ENCODE data around the gene HES1. TPM values are rescaled to one million over a fixed set of nuclear protein-coding genes. Genes with fewer than 3 reads are reported as not detected.
"Not testable (repeated sequence)": the region's sequence is repeated elsewhere in the genome, so short reads cannot be mapped to it uniquely, and the experiment has no call there.

HES1 gene
- total RNA-seq, 4 donors from 2014 or later = 14.7 to 52.7 (median 27.7) TPM

GRCh38 chr3:194123726-194124125, 12.2 kb upstream of the HES1 start:
- Histone ChIP-seq H3K4me1 (no peaks in the 10 kb centered on the region), H3K4me3 (no peak overlapping the region), H3K27me3 (no peaks in the 10 kb centered on the region), H3K9me3 (no peaks in the 10 kb centered on the region), H3K36me3 (no peaks in the 10 kb centered on the region), H3K27ac (no peak overlapping the region)
- no peak for DNase-seq (ENCODE audit: low spot score in 2 of 2)
- TF ChIP-seq EP300 (IDR thresholded peaks at IDR 0.05) (no peak), POLR2A (IDR thresholded peaks at IDR 0.05) (no peak)
- TF ChIP-seq, protein P1, sequence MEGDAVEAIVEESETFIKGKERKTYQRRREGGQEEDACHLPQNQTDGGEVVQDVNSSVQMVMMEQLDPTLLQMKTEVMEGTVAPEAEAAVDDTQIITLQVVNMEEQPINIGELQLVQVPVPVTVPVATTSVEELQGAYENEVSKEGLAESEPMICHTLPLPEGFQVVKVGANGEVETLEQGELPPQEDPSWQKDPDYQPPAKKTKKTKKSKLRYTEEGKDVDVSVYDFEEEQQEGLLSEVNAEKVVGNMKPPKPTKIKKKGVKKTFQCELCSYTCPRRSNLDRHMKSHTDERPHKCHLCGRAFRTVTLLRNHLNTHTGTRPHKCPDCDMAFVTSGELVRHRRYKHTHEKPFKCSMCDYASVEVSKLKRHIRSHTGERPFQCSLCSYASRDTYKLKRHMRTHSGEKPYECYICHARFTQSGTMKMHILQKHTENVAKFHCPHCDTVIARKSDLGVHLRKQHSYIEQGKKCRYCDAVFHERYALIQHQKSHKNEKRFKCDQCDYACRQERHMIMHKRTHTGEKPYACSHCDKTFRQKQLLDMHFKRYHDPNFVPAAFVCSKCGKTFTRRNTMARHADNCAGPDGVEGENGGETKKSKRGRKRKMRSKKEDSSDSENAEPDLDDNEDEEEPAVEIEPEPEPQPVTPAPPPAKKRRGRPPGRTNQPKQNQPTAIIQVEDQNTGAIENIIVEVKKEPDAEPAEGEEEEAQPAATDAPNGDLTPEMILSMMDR (IDR thresholded peaks at IDR 0.05) = no peak
- WGBS, 2 donors = 90 to 91% methylated on average over 6 of the region's 6 CpGs

DNA sequence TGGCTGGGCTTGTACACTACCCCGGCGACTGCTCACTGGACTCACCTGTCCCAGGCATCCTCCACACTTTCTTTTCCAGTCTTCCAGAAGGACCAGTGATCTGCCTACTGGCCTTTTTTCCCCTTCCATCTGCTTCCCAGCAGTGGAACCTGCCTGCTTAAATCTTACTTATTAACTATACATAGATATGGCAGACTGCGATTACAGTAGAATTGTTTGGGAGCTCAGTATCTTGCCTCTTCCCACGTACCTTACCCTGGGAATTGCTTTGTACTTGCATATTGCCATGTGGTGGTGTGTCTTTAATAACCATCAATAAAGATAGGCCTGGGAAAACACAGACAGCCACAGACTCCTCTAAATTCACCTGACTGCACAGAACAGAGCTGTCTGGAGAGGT, 11.8 kb upstream of the HES1 start:
- H3K27me3 ChIP-seq = no peaks in the 10 kb centered on the region
- TF ChIP-seq EP300 (IDR thresholded peaks at IDR 0.05) (no peak), POLR2A (IDR thresholded peaks at IDR 0.05) (no peak)
- TF ChIP-seq, protein P1 (IDR thresholded peaks at IDR 0.05) = no peak
- no peaks in the 10 kb centered on the region for H3K36me3 ChIP-seq
- H3K4me3 ChIP-seq = no peak overlapping the region
- peaks cover 0 to 2% (median 0%) of the 10 kb centered on the region in 4 donors for H3K4me1 ChIP-seq
- DNase-seq (ENCODE audit: low spot score in 2 of 2) = no peak
- no peak overlapping the region for H3K27ac ChIP-seq
- WGBS, 2 donors = 94 to 97% methylated on average over 4 of the region's 4 CpGs
- H3K9me3 ChIP-seq = no peaks in the 10 kb centered on the region

DNA sequence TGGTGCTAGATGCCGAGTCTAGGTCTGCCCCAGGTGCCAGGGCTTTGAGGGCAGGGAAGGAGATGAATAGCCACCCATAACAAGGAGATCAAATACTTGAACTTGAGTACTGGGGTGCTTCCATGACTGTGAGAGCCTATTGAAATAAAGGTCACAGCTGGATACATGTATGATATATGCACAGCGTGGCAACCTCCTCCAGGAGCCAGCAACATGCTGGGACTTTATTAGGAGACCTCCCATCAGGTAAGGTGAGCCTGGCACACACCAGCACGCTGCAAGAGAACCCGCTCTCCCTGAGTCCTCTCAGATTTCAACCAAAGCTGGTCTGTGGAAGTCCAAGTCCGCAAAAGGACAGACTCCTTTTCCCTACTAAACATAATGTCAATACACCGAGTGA, 10.5 kb upstream of the HES1 start:
- Histone ChIP-seq H3K36me3 (no peaks in the 10 kb centered on the region), H3K27me3 (no peaks in the 10 kb centered on the region), H3K9me3 (no peaks in the 10 kb centered on the region), H3K27ac (no peak overlapping the region), H3K4me1 (peaks cover 0 to 15% (median 8%) of the 10 kb centered on the region in 4 donors), H3K4me3 (no peak overlapping the region)
- 82 to 91% methylated on average over 6 of the region's 6 CpGs for WGBS, 2 donors
- DNase-seq (ENCODE audit: low spot score in 2 of 2) = no peak
- TF ChIP-seq EP300 (IDR thresholded peaks at IDR 0.05) (no peak), POLR2A (IDR thresholded peaks at IDR 0.05) (no peak)
- TF ChIP-seq, protein P1 (IDR thresholded peaks at IDR 0.05) = no peak

DNA sequence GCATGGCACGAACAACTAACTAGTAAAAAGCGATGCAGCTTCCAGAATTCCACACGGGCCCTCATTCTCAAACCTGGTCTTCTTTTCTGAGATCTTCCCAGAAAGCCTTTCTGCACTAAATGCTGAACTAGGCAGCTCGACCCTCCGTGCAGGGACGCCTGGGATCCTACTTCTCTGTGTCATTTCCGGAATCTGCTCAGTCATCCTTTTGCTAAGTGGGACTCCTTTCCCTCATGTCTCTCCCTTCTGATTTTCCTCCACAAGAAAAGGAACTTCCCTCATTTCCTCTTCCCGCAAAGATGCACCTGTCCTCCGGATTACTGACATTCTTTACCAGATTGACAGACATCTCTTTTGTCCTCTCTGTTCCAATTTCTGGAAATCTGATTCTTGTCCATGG, 9.2 kb upstream of the HES1 start:
- no peak for DNase-seq (ENCODE audit: low spot score in 2 of 2)
- Histone ChIP-seq H3K4me3 (no peak overlapping the region), H3K9me3 (no peaks in the 10 kb centered on the region), H3K27ac (no peak overlapping the region), H3K4me1 (peaks cover 0 to 28% (median 19%) of the 10 kb centered on the region in 4 donors), H3K36me3 (no peaks in the 10 kb centered on the region), H3K27me3 (no peaks in the 10 kb centered on the region)
- no peak for TF ChIP-seq POLR2A (IDR thresholded peaks at IDR 0.05)
- TF ChIP-seq, protein P1 (IDR thresholded peaks at IDR 0.05) = no peak
- TF ChIP-seq EP300 (IDR thresholded peaks at IDR 0.05) = no peak
- 85 to 86% methylated on average over 9 of the region's 9 CpGs for WGBS, 2 donors

DNA sequence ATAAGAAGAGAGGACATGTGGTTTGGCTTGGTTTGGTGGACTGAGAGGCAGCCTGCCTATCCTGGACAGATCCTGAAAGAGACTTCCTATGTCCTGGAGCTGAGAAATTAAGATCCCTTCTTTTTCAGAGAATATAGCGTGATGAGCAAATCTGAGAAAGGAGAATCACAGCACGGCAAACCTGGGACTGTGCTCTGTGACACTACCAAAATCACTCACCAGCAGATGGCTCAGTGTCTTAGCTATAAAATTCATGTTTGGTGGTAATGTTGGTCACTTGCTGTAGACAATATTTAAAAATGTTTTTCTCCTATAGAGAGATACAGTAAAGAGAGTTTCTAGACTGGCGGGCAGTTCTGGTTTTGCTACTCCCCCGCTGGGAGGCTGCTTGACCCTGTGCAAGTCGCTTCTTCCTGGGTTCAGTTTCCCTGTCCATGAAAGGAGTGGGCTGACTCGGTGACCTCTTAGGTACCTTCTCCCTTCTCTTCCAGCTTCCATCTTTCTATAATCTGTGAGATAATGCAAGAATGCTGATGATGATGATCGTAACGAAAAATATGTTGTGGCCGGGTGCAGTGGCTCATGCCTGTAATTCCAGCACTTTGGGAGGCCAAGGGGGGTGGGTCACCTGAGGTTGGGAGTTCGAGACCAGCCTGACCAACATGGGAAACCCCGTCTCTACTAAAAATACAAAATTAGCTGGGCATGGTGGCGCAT, 7.6 kb upstream of the HES1 start:
- no peaks in the 10 kb centered on the region for H3K36me3 ChIP-seq
- no peaks in the 10 kb centered on the region for H3K27me3 ChIP-seq
- H3K4me3 ChIP-seq = no peak overlapping the region
- TF ChIP-seq POLR2A (IDR thresholded peaks at IDR 0.05) (no peak), EP300 (IDR thresholded peaks at IDR 0.05) (no peak)
- TF ChIP-seq, protein P1 (IDR thresholded peaks at IDR 0.05) = no peak
- DNase-seq (ENCODE audit: low spot score in 2 of 2) = no peak
- H3K4me1 ChIP-seq = peaks cover 0 to 41% (median 23%) of the 10 kb centered on the region in 4 donors
- no peaks in the 10 kb centered on the region for H3K9me3 ChIP-seq
- WGBS, 2 donors = 91 to 95% methylated on average over 12 of the region's 12 CpGs
- no peak overlapping the region for H3K27ac ChIP-seq

GRCh38 chr3:194128919-194129295, 7.0 kb upstream of the HES1 start:
- H3K9me3 ChIP-seq; H3K4me3 ChIP-seq; H3K27ac ChIP-seq; H3K36me3 ChIP-seq; DNase-seq (ENCODE audit: low spot score in 2 of 2); H3K27me3 ChIP-seq: not testable (repeated sequence)
- 94 to 95% methylated on average over 6 to 8 of the region's 8 CpGs for WGBS, 2 donors
- H3K4me1 ChIP-seq = peaks cover 0 to 47% (median 25%) of the 10 kb centered on the region in 4 donors

Measured in tibial nerve (tissue), 4 donors.